GM10248 (cell line): ENCODE data around the gene ITGB1.

Experiments
- CTCF ChIA-PET: fragments of 300-600 bp; sonication (Branson Sonifier 250); formaldehyde crosslinking; extraction: SDS; loops from one replicate; lab custom pipeline; 2021; ENCODE audit warnings: antibody characterized with exemption; lab: Yijun Ruan, JAX
- POLR2A ChIA-PET: fragments of 350-650 bp; sonication (Branson Sonifier 250); formaldehyde crosslinking; extraction: SDS; loops from one replicate; lab custom pipeline; 2020; ENCODE audit warnings: antibody characterized with exemption; lab: Yijun Ruan, JAX
- DNase-seq: peaks from one replicate; pipeline ENCODE4 v3.0.0; 2012; ENCODE audit errors: extremely low spot score
- CTCF ChIP-seq: IDR thresholded peaks from 2 replicates; pipeline ENCODE4 v1.5.1; 2012; ENCODE audit warnings: mild to moderate bottlenecking, low read depth; ENCODE audit errors: extremely low read depth, missing control alignments, control extremely low read depth

The ITGB1 gene

GRCh38 chr10:32932225-32932729 is 25.8 kb downstream of the ITGB1 start:
- TF ChIP-seq CTCF, result no peak
- ChIA-PET POLR2A (no interaction called here), CTCF (interaction anchor here (0.8 to 1.4 kb wide), 2 partner anchors 23 to 24 kb away, joined by 3 read pairs; no protein-coding TSS in a partner anchor)
- no peak for DNase-seq

GRCh38 chr10:32931593-32931992 is 26.4 kb downstream of the ITGB1 start:
- DNase-seq, result no peak
- ChIA-PET POLR2A (no interaction called here), CTCF (interaction anchor here (0.7 to 1.2 kb wide), 3 partner anchors 8 to 40 kb away, joined by 3 read pairs; no protein-coding TSS in a partner anchor)
- no peak for TF ChIP-seq CTCF

- CTCF ChIA-PET, result interaction anchor here (1.4 kb wide), 1 partner anchor 21 kb away, joined by 3 read pairs; no protein-coding TSS in a partner anchor
- TF ChIP-seq CTCF, result no peak
- POLR2A ChIA-PET, result no interaction called here
- DNase-seq, result no peak
Measured at GRCh38 chr10:32930036-32930435, 28.0 kb downstream of the ITGB1 start.

- TF ChIP-seq CTCF, result no peak
- DNase-seq, result no peak
- CTCF ChIA-PET, result interaction anchor here (1.4 kb wide), 1 partner anchor 20 kb away, joined by 3 read pairs; no protein-coding TSS in a partner anchor
- POLR2A ChIA-PET, result no interaction called here
Measured at GRCh38 chr10:32929634-32930033, 28.4 kb downstream of the ITGB1 start.

GRCh38 chr10:32927750-32928149 is 30.3 kb downstream of the ITGB1 start:
- no peak for DNase-seq
- ChIA-PET POLR2A (no interaction called here), CTCF (interaction anchor here (1.2 to 1.7 kb wide), 3 partner anchors 10 to 81 kb away, joined by 3 to 4 read pairs (median 3); no protein-coding TSS in a partner anchor)
- no peak for TF ChIP-seq CTCF

- ChIA-PET POLR2A (no interaction called here), CTCF (no interaction called here)
- TF ChIP-seq CTCF, result no peak
- DNase-seq, result no peak
Measured at GRCh38 chr10:32923849-32924248, 34.2 kb downstream of the ITGB1 start.
